ENCODE results near the gene SDR42E1. TPM values are rescaled to one million over a fixed set of nuclear protein-coding genes. Genes with fewer than 3 reads are reported as not detected.

Gene SDR42E1
- total RNA-seq, 6 donors from 2014 or later = 2.1 to 5.7 (median 4.1) TPM

- Histone ChIP-seq H3K4me3 (no peak overlapping the region), H3K4me1 (peaks cover 9 to 22% (median 10%) of the 10 kb centered on the region in 4 donors), H3K9me3 (no peaks in the 10 kb centered on the region), H3K36me3 (no peaks in the 10 kb centered on the region), H3K27me3 (no peaks in the 10 kb centered on the region), H3K27ac (no peak overlapping the region)
- ATAC-seq (ENCODE audit: low FRiP score in 2 of 2) = no peak
- DNase-seq = no peak
- no peak for TF ChIP-seq POLR2A (IDR thresholded peaks at IDR 0.05)
- WGBS, 2 donors = 48 to 53% methylated on average over 3 of the region's 3 CpGs
Measured at GRCh38 chr16:82050506-82050905, 39.2 kb upstream of the SDR42E1 start.

GRCh38 chr16:82049484-82049883 lies 38.2 kb upstream of the SDR42E1 start:
- no peaks in the 10 kb centered on the region for H3K36me3 ChIP-seq
- TF ChIP-seq POLR2AphosphoS5 (IDR thresholded peaks at IDR 0.05) (no peak), POLR2A (IDR thresholded peaks at IDR 0.05) (no peak), EP300 (IDR thresholded peaks at IDR 0.05) (no peak)
- TF ChIP-seq, protein P1, sequence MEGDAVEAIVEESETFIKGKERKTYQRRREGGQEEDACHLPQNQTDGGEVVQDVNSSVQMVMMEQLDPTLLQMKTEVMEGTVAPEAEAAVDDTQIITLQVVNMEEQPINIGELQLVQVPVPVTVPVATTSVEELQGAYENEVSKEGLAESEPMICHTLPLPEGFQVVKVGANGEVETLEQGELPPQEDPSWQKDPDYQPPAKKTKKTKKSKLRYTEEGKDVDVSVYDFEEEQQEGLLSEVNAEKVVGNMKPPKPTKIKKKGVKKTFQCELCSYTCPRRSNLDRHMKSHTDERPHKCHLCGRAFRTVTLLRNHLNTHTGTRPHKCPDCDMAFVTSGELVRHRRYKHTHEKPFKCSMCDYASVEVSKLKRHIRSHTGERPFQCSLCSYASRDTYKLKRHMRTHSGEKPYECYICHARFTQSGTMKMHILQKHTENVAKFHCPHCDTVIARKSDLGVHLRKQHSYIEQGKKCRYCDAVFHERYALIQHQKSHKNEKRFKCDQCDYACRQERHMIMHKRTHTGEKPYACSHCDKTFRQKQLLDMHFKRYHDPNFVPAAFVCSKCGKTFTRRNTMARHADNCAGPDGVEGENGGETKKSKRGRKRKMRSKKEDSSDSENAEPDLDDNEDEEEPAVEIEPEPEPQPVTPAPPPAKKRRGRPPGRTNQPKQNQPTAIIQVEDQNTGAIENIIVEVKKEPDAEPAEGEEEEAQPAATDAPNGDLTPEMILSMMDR (IDR thresholded peaks at IDR 0.05) = no peak
- H3K9me3 ChIP-seq = no peaks in the 10 kb centered on the region
- 61 to 77% methylated on average over 1 of the region's 1 CpG for WGBS, 2 donors
- H3K27ac ChIP-seq = no peak overlapping the region
- DNase-seq (no peak), ATAC-seq (ENCODE audit: low FRiP score in 2 of 2) (no peak)
- H3K27me3 ChIP-seq = no peaks in the 10 kb centered on the region
- peaks cover 2 to 17% (median 9%) of the 10 kb centered on the region in 4 donors for H3K4me1 ChIP-seq
- no peak overlapping the region for H3K4me3 ChIP-seq

GRCh38 chr16:82047787-82048186 lies 36.5 kb upstream of the SDR42E1 start:
- Histone ChIP-seq H3K27ac (peak overlapping the region in 1 of 4 donors; percentile 53), H3K9me3 (no peaks in the 10 kb centered on the region), H3K27me3 (no peaks in the 10 kb centered on the region), H3K4me3 (no peak overlapping the region), H3K36me3 (no peaks in the 10 kb centered on the region), H3K4me1 (peaks cover 5 to 17% (median 9%) of the 10 kb centered on the region in 4 donors)
- DNase-seq (no peak), ATAC-seq (ENCODE audit: low FRiP score in 2 of 2) (no peak)
- TF ChIP-seq, protein P1 (IDR thresholded peaks at IDR 0.05) = no peak
- TF ChIP-seq EP300 (IDR thresholded peaks at IDR 0.05) = no peak
- 93 to 95% methylated on average over 2 of the region's 2 CpGs for WGBS, 2 donors

- no peaks in the 10 kb centered on the region for H3K36me3 ChIP-seq
- DNase-seq = no peak
- peak in 1 of 2 donors; percentile 57 for ATAC-seq (ENCODE audit: low FRiP score in 2 of 2)
- H3K27ac ChIP-seq = peak overlapping the region in 2 of 4 donors; percentile 23 to 53
- no peaks in the 10 kb centered on the region for H3K9me3 ChIP-seq
- TF ChIP-seq, protein P1 (IDR thresholded peaks at IDR 0.05) = no peak
- TF ChIP-seq POLR2AphosphoS5 (IDR thresholded peaks at IDR 0.05) (no peak), EP300 (IDR thresholded peaks at IDR 0.05) (no peak), POLR2A (IDR thresholded peaks at IDR 0.05) (no peak)
- peaks cover 5 to 17% (median 9%) of the 10 kb centered on the region in 4 donors for H3K4me1 ChIP-seq
- H3K4me3 ChIP-seq = no peak overlapping the region
- no peaks in the 10 kb centered on the region for H3K27me3 ChIP-seq
- 50 to 66% methylated on average over 2 of the region's 2 CpGs for WGBS, 2 donors
Measured at GRCh38 chr16:82047374-82047773, 36.1 kb upstream of the SDR42E1 start.

DNA sequence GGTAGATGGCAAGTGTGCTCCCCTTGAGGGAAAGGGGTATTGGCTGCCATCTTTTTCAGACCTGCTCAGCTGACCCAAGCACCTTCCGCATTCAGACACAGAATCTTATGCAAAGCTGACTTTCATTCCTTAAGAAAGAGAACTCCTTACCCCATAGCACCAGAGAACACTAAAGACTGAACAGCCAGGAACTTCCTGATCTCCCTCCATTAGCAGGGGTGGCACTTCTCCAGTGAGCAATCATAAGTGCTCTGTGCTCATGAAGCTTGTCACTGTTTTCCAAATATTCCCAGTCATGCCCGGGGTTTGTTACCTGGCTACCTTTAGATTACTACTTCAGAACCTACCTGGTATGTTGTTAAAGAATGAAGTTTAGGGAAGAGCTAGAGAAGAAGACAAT lies 35.7 kb upstream of the SDR42E1 start:
- no peaks in the 10 kb centered on the region for H3K36me3 ChIP-seq
- peak overlapping the region in 3 of 4 donors; percentile 22 to 53 (median 23) for H3K27ac ChIP-seq
- WGBS, 2 donors = 52 to 85% methylated on average over 2 of the region's 2 CpGs
- peak; percentile 21 to 68 for ATAC-seq (ENCODE audit: low FRiP score in 2 of 2)
- DNase-seq = peak in 1 of 2 donors; percentile 40
- H3K4me3 ChIP-seq = no peak overlapping the region
- H3K4me1 ChIP-seq = peaks cover 5 to 17% (median 9%) of the 10 kb centered on the region in 4 donors
- H3K9me3 ChIP-seq = no peaks in the 10 kb centered on the region
- H3K27me3 ChIP-seq = no peaks in the 10 kb centered on the region
- no peak for TF ChIP-seq POLR2A (IDR thresholded peaks at IDR 0.05)

- 62 to 72% methylated on average over 4 of the region's 4 CpGs for WGBS, 2 donors
- no peaks in the 10 kb centered on the region for H3K9me3 ChIP-seq
- H3K27me3 ChIP-seq = no peaks in the 10 kb centered on the region
- ATAC-seq (ENCODE audit: low FRiP score in 2 of 2) (no peak), DNase-seq (no peak)
- TF ChIP-seq POLR2A (IDR thresholded peaks at IDR 0.05) (no peak), EP300 (IDR thresholded peaks at IDR 0.05) (no peak), POLR2AphosphoS5 (IDR thresholded peaks at IDR 0.05) (no peak)
- TF ChIP-seq, protein P1 (IDR thresholded peaks at IDR 0.05) = no peak
- no peaks in the 10 kb centered on the region for H3K36me3 ChIP-seq
- peak overlapping the region in 2 of 4 donors; percentile 22 to 23 for H3K27ac ChIP-seq
- H3K4me1 ChIP-seq = peaks cover 5 to 17% (median 9%) of the 10 kb centered on the region in 4 donors
- no peak overlapping the region for H3K4me3 ChIP-seq
Measured at GRCh38 chr16:82046541-82046940, 35.3 kb upstream of the SDR42E1 start.
